HG02678 (cell line): ENCODE results near the gene ZNF358.
A peak's percentile ranks its signal among the peaks of the same experiment; 100 is the strongest.

Source experiments
- ATAC-seq: cut with Tn5 transposase; IDR thresholded peaks from one replicate; pipeline ENCODE4 v1.9.1; 2021; ENCODE audit warnings: mild to moderate bottlenecking, moderate library complexity; ENCODE audit not compliant: unreplicated experiment

The ZNF358 gene

DNA sequence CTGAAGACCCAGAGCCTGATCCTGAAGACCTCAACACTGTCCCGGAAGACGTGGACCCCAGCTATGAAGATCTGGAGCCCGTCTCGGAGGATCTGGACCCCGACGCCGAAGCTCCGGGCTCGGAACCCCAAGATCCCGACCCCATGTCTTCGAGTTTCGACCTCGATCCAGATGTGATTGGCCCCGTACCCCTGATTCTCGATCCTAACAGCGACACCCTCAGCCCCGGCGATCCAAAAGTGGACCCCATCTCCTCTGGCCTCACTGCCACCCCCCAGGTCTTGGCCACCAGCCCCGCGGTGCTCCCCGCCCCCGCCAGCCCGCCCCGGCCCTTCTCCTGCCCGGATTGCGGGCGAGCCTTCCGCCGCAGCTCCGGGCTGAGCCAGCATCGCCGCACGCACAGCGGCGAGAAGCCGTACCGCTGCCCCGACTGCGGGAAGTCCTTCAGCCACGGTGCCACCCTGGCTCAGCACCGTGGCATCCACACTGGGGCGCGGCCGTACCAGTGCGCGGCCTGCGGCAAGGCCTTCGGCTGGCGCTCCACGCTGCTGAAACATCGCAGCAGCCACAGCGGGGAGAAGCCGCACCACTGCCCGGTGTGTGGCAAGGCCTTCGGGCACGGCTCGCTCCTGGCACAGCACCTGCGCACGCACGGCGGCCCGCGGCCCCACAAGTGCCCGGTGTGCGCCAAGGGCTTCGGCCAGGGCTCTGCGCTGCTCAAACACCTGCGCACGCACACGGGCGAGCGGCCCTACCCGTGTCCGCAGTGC is 3.6 kb downstream of the ZNF358 start:
- no peak for ATAC-seq

DNA sequence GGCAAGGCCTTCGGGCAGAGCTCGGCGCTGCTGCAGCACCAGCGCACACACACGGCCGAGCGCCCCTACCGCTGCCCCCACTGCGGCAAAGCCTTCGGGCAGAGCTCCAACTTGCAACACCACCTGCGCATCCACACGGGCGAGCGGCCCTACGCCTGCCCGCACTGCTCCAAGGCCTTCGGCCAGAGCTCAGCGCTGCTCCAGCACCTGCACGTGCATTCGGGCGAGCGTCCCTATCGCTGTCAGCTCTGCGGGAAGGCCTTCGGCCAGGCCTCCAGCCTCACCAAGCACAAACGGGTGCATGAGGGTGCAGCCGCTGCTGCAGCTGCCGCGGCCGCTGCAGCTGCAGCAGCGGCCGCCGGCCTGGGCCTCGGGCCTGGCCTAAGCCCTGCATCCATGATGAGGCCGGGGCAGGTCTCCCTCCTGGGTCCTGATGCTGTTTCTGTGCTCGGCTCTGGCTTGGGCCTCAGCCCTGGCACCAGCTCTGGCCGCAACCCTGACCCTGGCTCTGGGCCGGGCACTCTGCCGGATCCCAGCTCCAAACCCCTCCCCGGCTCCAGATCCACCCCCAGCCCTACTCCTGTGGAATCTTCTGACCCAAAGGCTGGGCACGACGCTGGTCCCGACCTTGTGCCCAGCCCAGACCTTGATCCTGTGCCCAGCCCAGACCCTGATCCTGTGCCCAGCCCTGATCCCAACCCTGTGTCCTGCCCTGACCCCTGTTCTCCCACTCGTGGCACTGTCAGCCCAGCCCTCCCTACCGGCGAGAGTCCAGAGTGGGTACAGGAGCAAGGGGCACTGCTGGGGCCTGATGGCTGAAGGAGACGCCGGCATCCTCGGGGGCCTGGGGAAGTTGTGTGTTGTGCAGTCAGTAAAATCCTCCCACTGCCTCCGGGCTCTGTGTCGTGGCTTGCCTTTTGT is 4.5 kb downstream of the ZNF358 start:
- no peak for ATAC-seq

DNA sequence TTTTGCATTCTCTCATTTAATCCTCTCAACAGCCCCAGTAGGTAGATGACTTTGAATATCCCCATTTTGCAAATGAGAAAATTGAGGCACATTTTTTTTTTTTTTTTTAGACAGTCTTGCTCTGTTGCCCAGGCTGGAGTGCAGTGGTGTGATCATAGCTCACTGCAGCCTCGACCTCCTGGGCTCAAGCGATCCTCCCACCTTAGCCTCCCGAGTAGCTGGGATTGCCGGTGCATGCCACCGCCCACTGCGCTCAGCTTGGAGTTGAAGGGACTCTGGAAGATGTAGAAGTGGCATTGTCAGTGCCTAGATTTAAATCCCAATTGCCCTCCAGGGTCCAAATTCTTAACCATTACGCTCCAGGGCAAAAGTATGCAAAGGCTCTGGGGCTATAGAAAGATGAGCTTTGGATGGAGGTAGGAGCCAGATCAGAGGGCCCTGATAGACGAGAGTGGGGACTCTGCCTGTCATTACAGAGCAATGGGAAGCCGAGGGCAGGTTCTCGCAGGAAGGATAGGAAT is 5.7 kb downstream of the ZNF358 start:
- ATAC-seq = no peak

DNA sequence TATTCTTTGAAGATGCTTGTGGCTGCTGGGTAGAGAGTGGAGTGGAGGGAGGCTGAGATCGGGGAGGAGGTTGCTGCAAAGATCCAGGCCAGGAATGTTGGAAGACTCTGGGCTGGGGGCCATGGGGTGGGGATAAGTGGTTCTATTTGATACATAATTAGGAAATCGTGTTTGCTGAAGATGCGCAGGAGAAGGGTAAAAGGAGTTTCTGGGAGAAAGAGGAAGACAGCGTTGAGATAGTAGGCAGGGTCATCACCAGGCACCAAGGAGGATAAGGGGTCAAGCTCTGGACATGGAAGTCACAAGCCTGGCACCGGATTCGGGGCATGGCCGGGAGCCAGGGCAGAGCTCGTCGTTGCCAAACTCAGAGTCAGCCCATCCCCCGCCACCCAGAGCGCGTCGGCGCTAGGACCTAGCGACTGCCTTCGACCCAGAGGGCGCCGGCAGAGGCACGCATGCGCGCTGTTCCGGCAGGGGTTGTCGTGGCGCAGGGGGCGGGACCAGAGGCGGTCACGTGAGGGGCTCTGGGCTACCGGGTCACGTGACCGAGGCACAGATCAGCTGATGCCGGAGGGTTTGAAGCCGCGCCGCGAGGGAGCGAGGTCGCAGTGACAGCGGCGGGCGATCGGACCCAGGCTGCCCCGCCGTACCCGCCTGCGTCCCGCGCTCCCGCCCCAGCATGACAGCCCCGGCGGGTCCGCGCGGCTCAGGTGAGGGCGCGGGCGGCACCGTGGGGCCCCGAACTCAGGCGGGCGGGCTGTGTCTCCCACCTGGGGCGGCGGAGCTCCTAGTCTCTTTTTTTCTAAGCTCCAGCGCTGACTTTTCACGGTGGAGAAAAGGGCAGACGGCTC is 6.4 kb downstream of the ZNF358 start, which contains the start of gene MCOLN1:
Gene MCOLN1, plus strand, starts transcription at position 553 of the 851 bp plus-strand sequence. Its CDS starts 127 bp downstream, at position 680.
- ATAC-seq = peak; percentile 90

DNA sequence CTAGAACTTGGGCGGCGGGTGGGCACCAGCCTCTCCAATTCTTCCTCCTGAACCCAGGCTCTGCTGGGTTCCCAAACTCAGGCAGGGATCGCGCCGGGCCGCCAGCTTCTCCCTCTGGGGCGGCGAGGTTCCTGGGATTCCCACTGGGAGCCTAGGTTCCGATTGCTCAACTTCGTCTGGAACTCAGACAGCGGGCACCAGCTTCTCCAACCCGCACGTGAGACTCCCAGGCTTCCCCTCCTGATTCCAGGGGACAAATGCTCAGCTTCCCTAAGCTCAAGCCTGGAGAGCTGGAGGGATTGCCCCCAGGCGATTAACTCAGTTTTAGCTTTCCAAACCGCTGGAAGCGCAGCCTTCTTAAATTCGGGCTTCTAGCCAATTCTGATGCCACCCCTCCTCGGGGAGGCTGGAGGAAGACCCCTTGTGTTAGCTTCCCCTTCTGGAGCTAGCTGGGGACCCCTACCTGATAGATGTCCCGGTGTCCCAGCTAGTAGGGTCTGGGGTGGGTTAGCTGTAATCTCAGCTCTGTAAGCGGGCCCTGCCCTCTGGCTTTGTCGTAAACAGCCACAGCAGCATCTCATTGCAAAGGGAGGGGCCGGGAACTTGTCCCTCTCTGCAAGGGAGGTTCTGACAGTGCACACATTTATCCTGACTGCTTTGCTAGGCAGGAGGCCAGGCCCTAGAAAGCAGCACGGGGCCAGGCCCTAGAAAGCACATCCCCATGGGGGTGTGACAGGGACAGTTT is 7.2 kb downstream of the ZNF358 start:
- ATAC-seq = no peak

DNA sequence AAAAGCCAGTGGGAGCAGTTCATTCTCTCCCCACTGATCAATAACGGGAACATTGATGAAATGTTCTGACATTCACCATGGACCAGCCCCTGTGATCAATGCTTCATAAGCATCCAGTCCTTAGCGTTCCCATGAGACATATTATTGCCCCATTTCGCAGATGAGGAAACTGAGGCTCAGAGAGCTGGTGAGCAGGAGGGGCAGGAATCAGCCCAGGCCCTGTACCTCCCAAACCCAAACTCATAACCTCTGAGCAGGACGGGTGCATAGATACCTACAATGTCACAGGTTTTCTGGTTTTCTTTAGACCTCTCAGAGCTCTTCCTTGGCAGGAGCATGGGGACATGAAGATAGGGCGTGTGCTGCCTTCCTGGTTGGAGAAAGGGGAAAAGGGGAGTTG is 8.6 kb downstream of the ZNF358 start:
- no peak for ATAC-seq

DNA sequence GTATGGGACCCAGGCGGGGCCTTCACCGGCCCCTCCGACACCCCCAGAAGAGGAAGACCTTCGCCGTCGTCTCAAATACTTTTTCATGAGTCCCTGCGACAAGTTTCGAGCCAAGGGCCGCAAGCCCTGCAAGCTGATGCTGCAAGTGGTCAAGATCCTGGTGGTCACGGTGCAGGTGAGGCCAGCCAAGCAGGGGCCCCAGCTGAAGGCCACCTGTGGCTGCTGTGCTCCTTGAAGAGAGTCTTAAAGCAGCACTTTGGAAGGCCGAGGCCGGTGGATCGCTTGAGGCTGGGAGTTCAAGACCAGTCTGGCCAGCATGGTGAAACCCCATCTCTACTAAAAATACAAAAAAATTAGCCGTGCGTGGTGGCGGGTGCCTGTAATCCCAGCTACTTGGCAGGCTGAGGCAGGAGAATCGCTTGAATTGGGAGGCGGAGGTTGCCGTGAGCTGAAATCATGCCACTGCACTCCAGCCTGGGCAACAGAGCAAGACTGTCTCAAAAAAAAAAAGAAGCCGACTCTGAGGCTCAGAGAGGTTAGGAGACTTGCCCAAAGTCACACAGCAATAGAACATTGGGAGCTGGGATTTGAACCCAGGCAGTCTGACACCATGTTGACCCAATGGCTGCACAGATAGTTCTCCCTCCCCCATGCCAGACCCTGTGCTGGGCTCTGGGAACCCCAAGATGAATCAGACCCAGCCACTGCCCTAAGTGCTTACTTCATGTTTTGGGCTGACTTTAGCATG is 9.3 kb downstream of the ZNF358 start:
- ATAC-seq = no peak

DNA sequence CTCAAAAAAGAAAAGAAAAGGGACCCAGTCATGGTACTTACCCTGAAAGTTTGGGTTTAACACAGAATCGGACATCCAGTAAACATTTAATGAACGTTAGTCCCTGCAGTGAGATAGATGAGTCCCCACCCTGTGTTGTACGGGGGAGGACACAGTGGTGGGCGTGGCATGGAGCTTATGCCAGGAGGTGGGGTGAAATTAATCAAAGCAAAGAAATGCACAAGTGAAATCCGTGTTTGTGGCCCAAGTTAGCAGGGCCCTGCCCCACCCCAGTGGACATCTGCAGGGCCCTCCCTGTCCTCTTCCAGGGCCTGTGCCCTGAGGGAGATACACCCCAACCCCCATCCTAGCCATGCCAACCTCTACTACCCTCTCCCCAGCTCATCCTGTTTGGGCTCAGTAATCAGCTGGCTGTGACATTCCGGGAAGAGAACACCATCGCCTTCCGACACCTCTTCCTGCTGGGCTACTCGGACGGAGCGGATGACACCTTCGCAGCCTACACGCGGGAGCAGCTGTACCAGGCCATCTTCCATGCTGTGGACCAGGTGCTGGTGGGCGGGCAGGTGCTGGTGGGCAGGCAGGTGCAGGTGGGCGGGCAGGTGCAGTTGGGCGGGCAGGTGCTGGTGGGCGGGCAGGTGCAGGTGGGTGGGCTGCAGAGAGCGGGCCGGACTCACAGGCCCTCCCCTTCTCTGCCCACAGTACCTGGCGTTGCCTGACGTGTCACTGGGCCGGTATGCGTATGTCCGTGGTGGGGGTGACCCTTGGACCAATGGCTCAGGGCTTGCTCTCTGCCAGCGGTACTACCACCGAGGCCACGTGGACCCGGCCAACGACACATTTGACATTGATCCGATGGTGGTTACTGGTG is 10.4 kb downstream of the ZNF358 start:
- no peak for ATAC-seq

DNA sequence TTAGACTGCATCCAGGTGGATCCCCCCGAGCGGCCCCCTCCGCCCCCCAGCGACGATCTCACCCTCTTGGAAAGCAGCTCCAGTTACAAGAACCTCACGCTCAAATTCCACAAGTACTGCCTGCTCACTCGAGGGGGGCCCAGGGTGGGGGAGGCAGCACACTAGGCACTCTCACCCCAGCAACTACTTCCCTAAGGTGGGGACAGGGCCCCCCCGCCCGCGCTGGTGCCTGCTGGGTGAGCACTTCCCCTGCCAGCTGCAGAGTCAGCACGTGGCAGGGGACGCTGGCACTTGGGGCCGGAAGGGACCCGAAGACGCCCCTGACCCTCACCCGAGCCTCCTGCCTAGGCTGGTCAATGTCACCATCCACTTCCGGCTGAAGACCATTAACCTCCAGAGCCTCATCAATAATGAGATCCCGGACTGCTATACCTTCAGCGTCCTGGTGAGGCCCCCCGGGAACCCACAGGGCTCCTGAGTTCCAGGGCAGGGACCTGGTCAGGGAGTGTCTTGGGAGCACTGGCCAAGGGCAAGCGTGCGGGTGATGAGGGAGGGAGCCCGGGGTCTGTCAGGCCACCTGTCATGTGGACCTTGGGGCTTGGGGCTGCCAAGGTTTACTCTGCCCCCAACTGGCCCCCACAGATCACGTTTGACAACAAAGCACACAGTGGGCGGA is 11.8 kb downstream of the ZNF358 start:
- ATAC-seq = no peak

DNA sequence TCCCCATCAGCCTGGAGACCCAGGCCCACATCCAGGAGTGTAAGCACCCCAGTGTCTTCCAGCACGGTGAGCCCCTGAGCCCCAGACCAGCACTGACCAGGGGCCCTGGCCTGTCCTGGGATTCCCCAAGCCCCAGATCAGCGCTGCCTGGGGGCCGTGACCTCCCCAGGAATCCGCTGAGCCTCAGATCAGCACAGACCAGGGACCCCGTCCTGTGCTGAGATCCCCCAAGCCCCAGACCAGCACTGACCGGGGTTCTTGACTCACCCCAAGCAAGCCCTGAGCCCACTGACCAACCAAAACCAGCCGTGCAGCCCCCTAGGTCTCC is 12.3 kb downstream of the ZNF358 start:
- no peak for ATAC-seq

DNA sequence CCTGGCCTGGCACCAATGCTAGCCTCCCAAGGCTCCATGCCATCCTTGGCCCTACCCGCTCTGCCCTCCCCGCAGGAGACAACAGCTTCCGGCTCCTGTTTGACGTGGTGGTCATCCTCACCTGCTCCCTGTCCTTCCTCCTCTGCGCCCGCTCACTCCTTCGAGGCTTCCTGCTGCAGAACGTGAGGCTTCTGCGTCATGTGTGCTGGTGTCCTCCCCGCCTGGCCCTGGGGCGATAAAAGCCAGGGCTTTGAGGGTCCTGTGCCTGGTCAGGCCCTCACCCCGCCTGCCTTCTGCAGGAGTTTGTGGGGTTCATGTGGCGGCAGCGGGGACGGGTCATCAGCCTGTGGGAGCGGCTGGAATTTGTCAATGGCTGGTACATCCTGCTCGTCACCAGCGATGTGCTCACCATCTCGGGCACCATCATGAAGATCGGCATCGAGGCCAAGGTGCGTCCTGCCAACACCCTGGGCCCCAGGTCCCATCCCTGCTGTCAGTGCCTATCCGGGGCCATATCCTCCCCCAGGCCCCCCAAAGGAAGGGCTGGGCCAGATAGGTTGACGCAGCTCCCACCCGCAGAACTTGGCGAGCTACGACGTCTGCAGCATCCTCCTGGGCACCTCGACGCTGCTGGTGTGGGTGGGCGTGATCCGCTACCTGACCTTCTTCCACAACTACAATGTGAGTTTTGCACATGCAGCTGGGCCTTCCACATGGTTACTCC is 12.8 kb downstream of the ZNF358 start:
- ATAC-seq = no peak

DNA sequence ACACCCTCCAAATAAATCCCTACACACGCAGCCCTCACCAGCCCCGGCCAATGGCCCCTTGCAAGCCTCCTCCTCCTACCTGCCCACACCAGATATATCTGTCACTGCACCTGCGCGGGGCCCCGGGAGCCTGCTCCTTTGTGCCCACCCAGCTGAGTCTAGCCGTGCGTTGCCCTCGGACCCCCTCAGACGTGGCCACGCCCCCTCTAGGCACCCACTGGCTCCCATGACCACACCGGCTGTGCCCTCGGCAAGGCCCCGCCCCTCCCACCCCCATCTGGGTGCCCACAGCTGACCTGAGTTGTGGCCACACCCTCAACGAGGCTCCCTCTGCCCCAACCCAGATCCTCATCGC is 13.3 kb downstream of the ZNF358 start:
- no peak for ATAC-seq

DNA sequence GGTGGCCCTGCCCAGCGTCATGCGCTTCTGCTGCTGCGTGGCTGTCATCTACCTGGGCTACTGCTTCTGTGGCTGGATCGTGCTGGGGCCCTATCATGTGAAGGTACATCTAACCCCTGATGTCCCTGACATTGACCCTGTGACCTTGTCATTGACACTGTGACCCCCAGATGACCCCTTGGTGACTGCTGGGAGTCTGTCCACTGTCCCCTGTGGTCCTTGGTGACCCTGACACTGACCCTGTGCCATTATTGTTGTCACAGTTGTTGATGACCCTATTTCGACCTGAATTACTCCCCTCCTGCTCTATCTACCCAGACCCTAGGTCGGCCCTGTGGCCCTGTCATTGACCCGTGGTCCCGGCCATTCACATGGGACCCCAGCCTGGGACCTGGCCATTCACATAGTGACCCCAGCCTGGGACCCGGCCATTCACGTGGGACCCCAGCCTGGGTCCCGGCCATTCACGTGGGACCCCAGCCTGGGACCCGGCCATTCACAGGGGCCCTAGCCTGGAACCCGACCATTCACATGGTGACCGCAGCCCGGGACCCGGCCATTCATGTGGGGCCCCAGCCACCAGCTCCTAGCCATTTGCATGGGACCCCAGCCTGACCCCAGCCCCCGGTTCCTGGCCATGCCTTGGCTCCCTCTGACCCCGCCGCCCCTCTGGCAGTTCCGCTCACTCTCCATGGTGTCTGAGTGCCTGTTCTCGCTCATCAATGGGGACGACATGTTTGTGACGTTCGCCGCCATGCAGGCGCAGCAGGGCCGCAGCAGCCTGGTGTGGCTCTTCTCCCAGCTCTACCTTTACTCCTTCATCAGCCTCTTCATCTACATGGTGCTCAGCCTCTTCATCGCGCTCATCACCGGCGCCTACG is 13.9 kb downstream of the ZNF358 start:
- ATAC-seq = no peak

DNA sequence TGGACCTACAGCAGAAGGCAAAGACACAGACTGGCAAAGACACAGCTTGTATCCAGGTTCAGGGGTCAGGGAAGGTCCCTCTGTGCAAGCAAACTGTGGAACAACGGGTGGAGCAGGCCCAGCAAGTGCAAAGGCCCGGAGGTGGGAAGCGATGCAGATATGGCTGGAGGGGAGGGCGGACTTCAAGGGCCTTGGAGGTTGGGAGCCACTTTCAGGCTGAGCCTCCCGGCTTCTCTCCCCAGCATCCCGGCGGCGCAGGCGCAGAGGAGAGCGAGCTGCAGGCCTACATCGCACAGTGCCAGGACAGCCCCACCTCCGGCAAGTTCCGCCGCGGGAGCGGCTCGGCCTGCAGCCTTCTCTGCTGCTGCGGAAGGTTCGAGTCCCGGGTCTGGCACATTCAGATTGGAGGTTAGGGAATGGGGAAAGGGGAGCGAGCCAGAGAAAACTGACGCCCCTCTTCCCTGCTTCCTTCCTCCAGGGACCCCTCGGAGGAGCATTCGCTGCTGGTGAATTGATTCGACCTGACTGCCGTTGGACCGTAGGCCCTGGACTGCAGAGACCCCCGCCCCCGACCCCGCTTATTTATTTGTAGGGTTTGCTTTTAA is 17.5 kb downstream of the ZNF358 start:
- no peak for ATAC-seq

DNA sequence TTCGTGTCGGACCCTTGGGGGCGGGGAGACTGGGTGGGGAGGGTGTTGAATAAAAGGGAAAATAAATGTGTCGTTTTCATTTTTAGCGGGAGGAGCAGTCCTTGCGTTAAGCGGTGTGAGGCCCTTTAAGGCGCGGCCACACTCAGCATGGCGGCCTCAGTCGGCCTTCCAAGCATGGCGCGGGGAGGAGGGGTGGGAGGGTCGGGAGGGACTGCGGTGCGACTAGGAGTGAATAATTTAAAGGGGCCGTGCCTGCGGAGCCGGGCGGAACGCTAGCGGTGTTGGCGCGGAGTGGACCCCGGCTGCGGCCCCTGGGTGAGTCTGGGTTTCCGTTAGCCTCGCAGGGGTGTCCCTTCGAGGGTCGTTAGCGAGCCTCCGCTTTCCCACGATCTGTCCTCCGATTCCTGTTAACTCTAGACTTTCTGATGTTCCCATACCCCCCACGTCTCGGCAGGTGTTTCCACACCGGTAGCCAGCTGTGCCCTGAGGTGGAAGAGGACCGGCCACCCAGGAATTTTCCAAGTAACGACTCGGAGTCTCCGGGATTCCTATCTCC is 18.1 kb downstream of the ZNF358 start:
- no peak for ATAC-seq

DNA sequence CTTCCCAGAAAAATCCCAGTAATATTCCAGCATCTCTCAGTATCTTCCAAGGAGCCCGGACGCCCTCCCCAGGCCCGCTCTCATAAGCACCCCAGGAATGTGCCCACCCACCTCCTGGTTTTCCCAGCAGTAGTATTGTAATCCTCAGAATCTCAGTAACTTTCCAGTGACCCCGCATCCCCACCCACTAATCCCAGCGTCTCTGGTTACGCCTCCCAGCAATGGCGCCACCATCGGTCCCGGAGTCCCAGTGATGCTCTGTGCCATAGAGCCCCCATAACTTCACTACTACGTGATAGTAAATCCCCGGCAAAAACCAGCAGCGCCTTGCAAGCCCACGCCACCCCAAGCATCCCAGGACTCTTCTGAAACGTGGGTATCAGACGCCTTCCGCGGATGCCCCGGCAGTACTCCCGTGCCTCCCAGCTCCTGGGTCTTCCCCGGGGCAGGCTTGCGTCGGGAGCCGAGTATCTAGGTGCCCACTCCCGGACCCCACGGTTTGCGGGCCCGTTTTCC is 18.7 kb downstream of the ZNF358 start:
- ATAC-seq = peak; percentile 4
